ENCODE data around the gene RAX2. TPM values are rescaled to one million over a fixed set of nuclear protein-coding genes. Genes with fewer than 3 reads are reported as not detected.
"Not testable (repeated sequence)": the region's sequence is repeated elsewhere in the genome, so short reads cannot be mapped to it uniquely, and the experiment has no call there.

The RAX2 gene
- total RNA-seq, 1 experiment from 2014 or later: not detected

- ChIA-PET CTCF (no interaction called here), POLR2A (ENCODE audit: unreplicated experiment) (no interaction called here)
- Histone ChIP-seq H3K9me2 (ENCODE audit: insufficient read depth) (no peaks in the 10 kb centered on the region), H3K27ac (no peak overlapping the region), H3F3A (ENCODE audit: insufficient read depth, low read depth) (no peaks in the 10 kb centered on the region), H3K4me2 (no peak overlapping the region), H3K79me2 (ENCODE audit: low read depth) (no peaks in the 10 kb centered on the region), H3K4me1 (replicated peaks; ENCODE audit: insufficient read depth) (no peaks in the 10 kb centered on the region), H3K4me3 (no peak overlapping the region), H2AFZ (no peak overlapping the region), H3K36me3 (ENCODE audit: low read depth) (no peaks in the 10 kb centered on the region), H3K9me3 (ENCODE audit: insufficient read depth, low read depth) (no peaks in the 10 kb centered on the region), H3K27me3 (ENCODE audit: insufficient read depth, low read depth) (peaks cover 25% of the 10 kb centered on the region; the same call in 1 of the 2 replicates), H4K20me1 (ENCODE audit: insufficient read depth) (no peaks in the 10 kb centered on the region)
- no peak for DNase-seq
- no peak for TF ChIP-seq EZH2 (IDR thresholded peaks at IDR 0.05; ENCODE audit: low read depth)
- no peak for TF ChIP-seq CTCF (conservative IDR thresholded peaks at IDR 0.05)
- intact Hi-C loops (cut with micrococcal nuclease; ENCODE audit: unreplicated experiment): no loop called here
- no TSS peak for BruUV-seq (replicated peaks)
Observed at GRCh38 chr19:3816566-3817218, 44.7 kb upstream of the RAX2 start.

GRCh38 chr19:3816148-3816547, 44.1 kb upstream of the RAX2 start:
- H3K9me2 ChIP-seq (ENCODE audit: insufficient read depth); H3K36me3 ChIP-seq (ENCODE audit: low read depth); DNase-seq; H3F3A ChIP-seq (ENCODE audit: insufficient read depth, low read depth); POLR2A ChIA-PET (ENCODE audit: unreplicated experiment); H2AFZ ChIP-seq; BruUV-seq (replicated peaks); H3K4me3 ChIP-seq; H3K9me3 ChIP-seq (ENCODE audit: insufficient read depth, low read depth); intact Hi-C loops (cut with micrococcal nuclease; ENCODE audit: unreplicated experiment); H3K4me1 ChIP-seq (replicated peaks; ENCODE audit: insufficient read depth); H3K79me2 ChIP-seq (ENCODE audit: low read depth); H3K27ac ChIP-seq; H3K4me2 ChIP-seq; H4K20me1 ChIP-seq (ENCODE audit: insufficient read depth); CTCF ChIA-PET: not testable (repeated sequence)
- peaks cover 19% of the 10 kb centered on the region; the same call in 1 of the 2 replicates for H3K27me3 ChIP-seq (ENCODE audit: insufficient read depth, low read depth)

GRCh38 chr19:3814648-3815047, 42.6 kb upstream of the RAX2 start:
- Histone ChIP-seq H3K9me2 (ENCODE audit: insufficient read depth) (no peaks in the 10 kb centered on the region), H3K79me2 (ENCODE audit: low read depth) (no peaks in the 10 kb centered on the region), H3F3A (ENCODE audit: insufficient read depth, low read depth) (no peaks in the 10 kb centered on the region), H3K4me1 (replicated peaks; ENCODE audit: insufficient read depth) (no peaks in the 10 kb centered on the region), H3K36me3 (ENCODE audit: low read depth) (no peaks in the 10 kb centered on the region), H2AFZ (no peak overlapping the region), H3K4me2 (no peak overlapping the region), H3K27me3 (ENCODE audit: insufficient read depth, low read depth) (peaks cover 15% of the 10 kb centered on the region; the same call in 1 of the 2 replicates), H4K20me1 (ENCODE audit: insufficient read depth) (no peaks in the 10 kb centered on the region), H3K9me3 (ENCODE audit: insufficient read depth, low read depth) (no peaks in the 10 kb centered on the region), H3K27ac (no peak overlapping the region), H3K4me3 (no peak overlapping the region)
- no TSS peak for BruUV-seq (replicated peaks)
- intact Hi-C loops (cut with micrococcal nuclease; ENCODE audit: unreplicated experiment): no loop called here
- DNase-seq: no peak
- POLR2A ChIA-PET (ENCODE audit: unreplicated experiment): no interaction called here
- CTCF ChIA-PET: no interaction called here
- no peak for TF ChIP-seq CTCF (conservative IDR thresholded peaks at IDR 0.05)
